ENCODE results near the gene HNRNPUL2. TPM values are rescaled to one million over a fixed set of nuclear protein-coding genes. Genes with fewer than 3 reads are reported as not detected.

Gene HNRNPUL2
- total and polyA plus RNA-seq, 2 donors (not counting 3 experiments of a cell fraction or from before 2014, with no cell fraction given): 18.3 to 56.2 TPM

DNA sequence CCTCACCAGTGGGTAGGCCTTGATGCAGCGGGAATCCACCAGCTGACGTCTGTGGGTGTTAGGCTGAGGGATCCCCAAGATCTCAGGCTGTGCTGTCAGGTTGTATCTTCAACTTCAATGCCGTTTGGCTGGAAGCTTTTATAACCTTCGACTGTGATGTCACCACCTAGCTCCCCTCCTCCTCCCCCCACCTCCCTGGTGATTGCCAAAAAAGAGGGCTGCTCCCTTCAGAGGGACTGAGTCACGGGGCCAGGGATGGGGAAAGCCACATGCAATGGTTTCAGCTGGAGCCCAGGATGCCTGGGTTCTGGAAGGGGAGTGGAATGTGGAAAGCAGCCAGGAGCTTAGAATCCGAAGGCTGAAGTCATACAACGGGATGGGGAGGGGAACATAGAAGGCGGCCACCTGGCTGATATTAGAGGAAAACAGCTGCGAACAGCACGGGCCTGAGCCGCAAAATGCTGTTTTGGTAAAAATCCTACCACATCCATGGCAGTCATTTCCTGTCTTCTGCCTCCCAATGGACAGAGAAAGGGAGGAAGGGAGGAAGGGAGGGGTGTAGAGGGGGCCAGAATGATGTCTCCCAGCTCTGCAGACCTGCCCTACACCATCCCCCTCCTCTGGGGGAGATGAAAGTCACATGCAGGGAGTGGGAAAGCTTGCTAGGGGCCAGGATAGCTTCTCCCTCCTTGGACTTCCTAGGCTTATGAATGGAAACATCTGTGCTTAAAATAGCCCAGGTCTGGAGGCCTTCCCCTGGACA is 37.7 kb downstream of the HNRNPUL2 start, which contains the start of gene LRRN4CL:
Gene LRRN4CL, minus strand, starts transcription at position 110 of the 763 bp plus-strand sequence. CDS start 1,022 bp downstream, outside the sequence.
- DNase-seq (ENCODE audit: low read depth, low spot score) (no peak), FAIRE-seq (no peak)
- ChIA-PET POLR2A (interaction anchor here (0.7 kb wide), 1 partner anchor 25 kb away, joined by 3 read pairs; the partner anchor contains the start of genes C11orf98 and CSKMT), CTCF (interaction anchor here (0.6 to 8.0 kb wide), 6 partner anchors 9 to 294 kb away, joined by 3 to 118 read pairs (median 3); partner anchors contain the start of gene GANAB)
- H3K36me3 ChIP-seq (ENCODE audit: control insufficient read depth in 2 of 2, extremely low read depth in 1 of 2, insufficient read depth in 2 of 2, low read length in 2 of 2): peaks cover 5 to 23% of the 10 kb centered on the region in 2 experiments
- H3K9me1 ChIP-seq (replicated peaks; ENCODE audit: control insufficient read depth, extremely low read depth, insufficient read depth, low read length): no peaks in the 10 kb centered on the region
- dilution Hi-C loops (cut with MboI; ENCODE audit: extremely low pct_ligation_motif_present, low sequenced_read_pairs): no loop called here
- H3K4me2 ChIP-seq (ENCODE audit: insufficient read depth, low read length): no peak within 1 kb of the TSS
- no peaks in the 10 kb centered on the region for H3K9me3 ChIP-seq (replicated peaks; ENCODE audit: control insufficient read depth, insufficient read depth, low read length)
- no peaks in the 10 kb centered on the region for H4K20me1 ChIP-seq (replicated peaks; ENCODE audit: control insufficient read depth, extremely low read depth, insufficient read depth, low read length)
- H3K27ac ChIP-seq (ENCODE audit: insufficient read depth, low read depth, low read length): no peak within 1 kb of the TSS
- peaks cover 2 to 10% of the 10 kb centered on the region in 2 experiments for H3K27me3 ChIP-seq (ENCODE audit: control insufficient read depth in 2 of 2, insufficient read depth in 2 of 2, low read length in 2 of 2)
- peak within 1 kb of the TSS; percentile 50 for H2AFZ ChIP-seq (ENCODE audit: low read depth, low read length)
- H3K4me3 ChIP-seq (replicated peaks in 1 of 3; ENCODE audit: insufficient read depth in 1 of 3, low read depth in 1 of 3, low read length in 3 of 3): no peak within 1 kb of the TSS
- no TSS peak for BruUV-seq (replicated peaks)
- H3K9ac ChIP-seq (replicated peaks; ENCODE audit: extremely low read depth, insufficient read depth, low read length): no peak within 1 kb of the TSS
- TF ChIP-seq CTCF (IDR thresholded peaks at IDR 0.05; ENCODE audit: extremely low read depth in 1 of 2, insufficient read depth in 1 of 2, low read depth in 1 of 2, low read length in 2 of 2) (no peak), GATA2 (IDR thresholded peaks at IDR 0.05; ENCODE audit: insufficient read depth, insufficient read length, low read depth, low read length) (no peak), EZH2 (IDR thresholded peaks at IDR 0.05; ENCODE audit: borderline replicate concordance, low read depth, low read length, severe bottlenecking) (no peak), POLR2AphosphoS5 (IDR thresholded peaks at IDR 0.05; ENCODE audit: insufficient read depth, low read depth, low read length) (no peak), FOS (IDR thresholded peaks at IDR 0.05; ENCODE audit: borderline replicate concordance, insufficient read depth, low read length) (no peak), MYC (IDR thresholded peaks at IDR 0.05; ENCODE audit: low read depth, low read length) (no peak), POLR2A (IDR thresholded peaks at IDR 0.05; ENCODE audit: low read depth, low read length) (no peak), JUN (IDR thresholded peaks at IDR 0.05; ENCODE audit: borderline replicate concordance, insufficient read depth, insufficient read length, low read depth) (no peak)
- TF ChIP-seq, protein P1, sequence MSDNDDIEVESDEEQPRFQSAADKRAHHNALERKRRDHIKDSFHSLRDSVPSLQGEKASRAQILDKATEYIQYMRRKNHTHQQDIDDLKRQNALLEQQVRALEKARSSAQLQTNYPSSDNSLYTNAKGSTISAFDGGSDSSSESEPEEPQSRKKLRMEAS (IDR thresholded peaks at IDR 0.05; ENCODE audit: insufficient read depth, insufficient read length): no peak
- intact Hi-C loops (cut with micrococcal nuclease): no loop called here
- H3K4me1 ChIP-seq (ENCODE audit: control insufficient read depth, extremely low read depth, insufficient read depth, low read length): no peaks in the 10 kb centered on the region
- H3K79me2 ChIP-seq (ENCODE audit: control insufficient read depth, insufficient read depth, low read length): no peaks in the 10 kb centered on the region
